NK-92 (cell line): ENCODE results near the gene CIDEA.

Source experiments
- DNase-seq: peaks from one replicate; lab custom pipeline; 2025; ENCODE audit not compliant: unreplicated experiment; lab: John Stamatoyannopoulos, UW

The CIDEA gene

DNA sequence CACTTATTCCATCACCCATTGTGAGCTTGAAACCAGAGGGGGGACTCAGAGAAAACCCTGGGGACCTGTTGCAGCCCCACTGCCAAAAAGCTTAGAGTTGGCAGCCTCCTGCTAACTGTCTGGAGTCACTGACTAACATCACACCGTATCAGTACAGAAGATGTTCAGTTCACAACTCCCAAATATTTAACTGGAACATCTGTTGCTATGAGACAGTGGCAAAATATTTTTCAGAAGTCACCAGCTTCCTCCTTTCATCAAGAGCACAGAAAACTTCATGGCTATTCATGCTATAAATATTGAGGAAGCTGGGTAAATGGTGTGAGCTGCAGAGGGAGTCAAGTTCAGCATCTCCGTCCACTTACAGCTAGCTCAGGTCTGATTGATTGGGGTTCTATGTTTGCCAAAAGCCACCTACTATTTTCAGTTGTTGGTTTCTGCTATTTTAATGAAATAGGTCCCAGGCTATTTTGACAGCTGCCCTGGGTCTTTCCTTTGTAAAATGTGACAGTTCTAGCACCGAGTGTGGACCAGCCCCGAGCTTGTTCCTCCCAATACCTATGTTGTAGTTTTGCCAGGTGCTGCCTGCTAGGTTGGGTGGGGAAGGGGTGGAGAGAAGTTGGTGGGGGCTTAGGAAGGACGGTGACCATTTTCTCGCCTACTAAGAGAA is 63.6 kb downstream of the CIDEA start:
- DNase-seq: no peak

DNA sequence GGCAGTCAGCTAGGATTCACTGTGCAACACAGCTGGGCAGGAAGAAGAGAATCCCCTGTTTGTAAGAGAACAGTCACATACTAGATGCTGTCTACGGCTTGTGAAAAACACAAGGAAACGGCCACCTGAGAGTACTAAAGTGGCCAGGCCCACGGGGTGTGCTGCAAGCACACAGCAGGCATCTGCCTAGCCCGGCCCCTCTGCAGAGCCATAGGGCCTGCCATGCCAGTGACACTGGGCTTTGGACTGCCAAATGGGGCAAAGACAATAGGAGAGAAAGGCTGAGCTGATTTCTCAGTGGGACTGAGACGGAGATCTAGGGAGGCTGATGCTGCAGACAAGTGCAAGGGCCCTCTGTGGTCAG is 64.2 kb downstream of the CIDEA start:
- no peak for DNase-seq

DNA sequence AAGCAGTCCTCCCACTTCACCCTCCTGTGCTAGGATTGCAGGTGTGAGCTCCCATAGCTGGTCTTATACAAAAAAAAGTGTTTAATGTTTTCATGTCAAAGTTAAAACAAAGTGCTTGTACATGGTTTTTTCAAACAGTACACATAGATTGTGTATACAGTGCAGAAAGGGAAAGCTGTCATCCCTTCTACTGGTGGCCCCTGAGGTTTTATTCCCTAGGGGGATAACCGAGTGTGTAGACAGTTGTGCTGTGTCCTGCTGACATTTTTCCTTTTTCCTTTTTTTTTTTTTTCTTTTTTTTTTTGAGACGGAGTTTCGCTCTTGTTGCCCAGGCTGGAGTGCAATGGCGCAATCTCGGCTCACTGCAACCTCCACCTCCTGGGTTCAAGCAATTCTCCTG is 64.7 kb downstream of the CIDEA start:
- DNase-seq: no peak

DNA sequence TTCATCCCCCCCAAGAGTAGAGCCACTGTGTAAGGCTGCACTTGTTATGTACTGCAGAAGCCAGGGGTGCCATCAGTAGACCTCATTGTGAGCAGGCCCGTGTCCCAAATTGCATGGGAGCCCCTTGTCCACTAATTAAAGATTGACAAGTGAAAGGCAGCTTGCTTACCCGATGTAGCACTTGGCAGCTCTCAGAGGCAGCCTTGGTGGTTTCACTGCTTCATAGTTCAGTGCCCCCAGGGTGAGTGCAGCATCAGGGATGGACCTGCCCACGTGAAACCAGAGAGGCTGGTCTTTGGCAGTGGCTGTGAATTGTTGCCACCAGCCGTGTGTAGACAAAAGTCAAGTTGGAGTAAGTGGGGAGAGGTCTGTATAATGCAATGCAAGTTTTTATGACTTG is 67.2 kb downstream of the CIDEA start:
- no peak for DNase-seq

DNA sequence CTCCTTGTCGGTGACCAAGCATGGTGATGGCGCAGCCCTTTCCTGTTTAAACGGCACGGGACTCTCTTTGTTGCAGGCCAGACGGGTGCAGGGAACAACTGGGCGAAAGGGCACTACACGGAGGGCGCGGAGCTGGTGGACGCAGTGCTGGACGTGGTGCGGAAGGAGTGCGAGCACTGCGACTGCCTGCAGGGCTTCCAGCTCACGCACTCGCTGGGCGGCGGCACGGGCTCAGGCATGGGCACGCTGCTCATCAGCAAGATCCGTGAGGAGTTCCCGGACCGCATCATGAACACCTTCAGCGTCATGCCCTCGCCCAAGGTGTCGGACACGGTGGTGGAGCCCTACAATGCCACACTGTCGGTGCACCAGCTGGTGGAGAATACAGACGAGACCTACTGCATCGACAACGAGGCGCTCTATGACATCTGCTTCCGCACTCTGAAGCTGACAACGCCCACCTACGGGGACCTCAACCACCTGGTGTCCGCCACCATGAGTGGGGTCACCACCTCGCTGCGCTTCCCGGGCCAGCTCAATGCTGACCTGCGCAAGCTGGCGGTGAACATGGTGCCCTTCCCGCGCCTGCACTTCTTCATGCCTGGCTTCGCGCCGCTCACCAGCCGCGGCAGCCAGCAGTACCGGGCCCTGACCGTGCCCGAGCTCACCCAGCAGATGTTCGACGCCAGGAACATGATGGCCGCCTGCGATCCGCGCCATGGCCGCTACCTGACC is 71.0 kb downstream of the CIDEA start:
- DNase-seq: no peak

DNA sequence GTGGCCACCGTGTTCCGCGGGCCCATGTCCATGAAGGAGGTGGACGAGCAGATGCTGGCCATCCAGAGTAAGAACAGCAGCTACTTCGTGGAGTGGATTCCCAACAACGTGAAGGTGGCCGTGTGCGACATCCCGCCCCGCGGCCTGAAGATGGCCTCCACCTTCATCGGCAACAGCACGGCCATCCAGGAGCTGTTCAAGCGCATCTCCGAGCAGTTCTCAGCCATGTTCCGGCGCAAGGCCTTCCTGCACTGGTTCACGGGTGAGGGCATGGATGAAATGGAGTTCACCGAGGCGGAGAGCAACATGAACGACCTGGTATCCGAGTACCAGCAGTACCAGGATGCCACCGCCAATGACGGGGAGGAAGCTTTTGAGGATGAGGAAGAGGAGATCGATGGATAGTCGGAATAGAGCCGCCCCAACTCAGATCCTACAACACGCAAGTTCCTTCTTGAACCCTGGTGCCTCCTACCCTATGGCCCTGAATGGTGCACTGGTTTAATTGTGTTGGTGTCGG is 71.6 kb downstream of the CIDEA start:
- DNase-seq: no peak

DNA sequence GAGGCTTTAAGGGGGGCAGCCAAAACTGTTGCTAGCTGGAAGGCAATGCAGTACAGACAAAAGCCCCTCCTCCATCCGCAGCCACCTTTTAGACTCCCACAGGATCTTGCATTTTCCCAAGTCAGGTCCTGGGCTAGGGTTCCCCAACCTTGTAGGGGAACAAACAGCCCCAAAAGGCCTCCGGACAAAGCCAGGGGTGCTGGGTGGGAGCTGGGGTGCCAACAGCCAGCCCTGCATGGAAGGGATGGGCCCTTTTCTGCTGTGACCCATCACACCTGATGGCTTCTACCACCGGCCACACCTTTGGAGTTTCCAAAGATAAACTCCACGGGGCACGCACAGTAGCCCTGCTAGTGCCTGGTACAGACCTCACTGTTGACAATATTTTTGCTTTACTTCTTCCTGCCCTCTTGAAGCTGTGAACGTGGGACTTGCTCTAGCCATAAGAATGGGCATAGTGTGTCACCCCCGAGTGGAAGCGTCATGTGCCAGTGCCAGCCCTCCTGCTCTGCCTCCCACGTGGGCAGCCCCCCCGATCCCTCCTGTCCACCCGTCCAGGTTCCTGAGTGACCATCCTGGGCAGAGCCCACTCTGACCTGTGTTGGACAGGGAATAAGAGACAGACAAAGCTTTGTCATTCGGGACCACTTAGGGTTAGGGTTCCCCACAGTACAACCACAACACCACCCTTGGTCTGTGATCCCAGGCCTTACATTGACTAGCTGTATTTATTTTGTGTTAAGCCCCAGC is 72.7 kb downstream of the CIDEA start:
- DNase-seq: no peak
